Testis (tissue), 2 donors: ENCODE results near the gene ACOX3.

Experiments
- POLR2A ChIP-seq: fragments of 450-650 bp; IDR thresholded peaks from one replicate; pipeline ENCODE4 v1.6.1; 2017; ENCODE audit warnings: antibody characterized with exemption, mild to moderate bottlenecking, moderate library complexity
- TF ChIP-seq, protein P1 (sequence below), 3 experiments: fragments of 450-650 bp in 2 of 3; fragments of 200-600 bp in 1 of 3; sonication (generic) in 1 of 3; IDR thresholded peaks; one replicate each; pipeline ENCODE4 v1.5.1; 2016 to 2019; ENCODE audit warnings: antibody characterized with exemption in 3 of 3, mild to moderate bottlenecking in 2 of 3, moderate library complexity in 1 of 3

DNA sequence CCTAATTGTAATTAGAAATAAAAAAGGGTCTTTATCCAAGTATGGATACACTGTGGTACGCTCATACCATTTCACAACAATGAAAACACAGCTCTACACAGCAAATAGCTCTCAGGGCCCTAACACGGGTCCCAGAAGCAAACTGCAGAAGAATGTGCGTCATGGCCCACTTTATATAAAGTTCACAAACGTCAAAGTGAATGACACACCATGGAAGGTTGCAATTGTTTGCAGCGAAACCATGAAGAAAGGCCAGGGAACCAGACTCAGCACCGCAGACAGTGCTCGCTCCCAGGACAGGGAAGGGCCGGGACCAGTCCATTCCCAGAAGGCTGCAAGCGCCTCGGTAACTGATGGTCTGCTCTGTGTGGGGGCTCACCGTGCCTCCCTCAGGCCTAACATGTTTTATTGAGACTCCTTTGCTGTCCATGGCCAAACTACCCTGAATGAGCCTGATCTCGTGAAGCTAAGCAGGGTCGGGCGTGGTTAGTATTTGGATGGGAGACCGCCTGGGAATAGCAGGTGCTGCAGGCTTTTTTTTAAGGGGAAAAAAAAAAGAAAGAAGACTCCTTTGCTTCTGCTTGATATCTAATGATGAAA lies 47.8 kb downstream of the ACOX3 start:
- TF ChIP-seq, protein P1, sequence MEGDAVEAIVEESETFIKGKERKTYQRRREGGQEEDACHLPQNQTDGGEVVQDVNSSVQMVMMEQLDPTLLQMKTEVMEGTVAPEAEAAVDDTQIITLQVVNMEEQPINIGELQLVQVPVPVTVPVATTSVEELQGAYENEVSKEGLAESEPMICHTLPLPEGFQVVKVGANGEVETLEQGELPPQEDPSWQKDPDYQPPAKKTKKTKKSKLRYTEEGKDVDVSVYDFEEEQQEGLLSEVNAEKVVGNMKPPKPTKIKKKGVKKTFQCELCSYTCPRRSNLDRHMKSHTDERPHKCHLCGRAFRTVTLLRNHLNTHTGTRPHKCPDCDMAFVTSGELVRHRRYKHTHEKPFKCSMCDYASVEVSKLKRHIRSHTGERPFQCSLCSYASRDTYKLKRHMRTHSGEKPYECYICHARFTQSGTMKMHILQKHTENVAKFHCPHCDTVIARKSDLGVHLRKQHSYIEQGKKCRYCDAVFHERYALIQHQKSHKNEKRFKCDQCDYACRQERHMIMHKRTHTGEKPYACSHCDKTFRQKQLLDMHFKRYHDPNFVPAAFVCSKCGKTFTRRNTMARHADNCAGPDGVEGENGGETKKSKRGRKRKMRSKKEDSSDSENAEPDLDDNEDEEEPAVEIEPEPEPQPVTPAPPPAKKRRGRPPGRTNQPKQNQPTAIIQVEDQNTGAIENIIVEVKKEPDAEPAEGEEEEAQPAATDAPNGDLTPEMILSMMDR (IDR thresholded peaks at IDR 0.05), result no peak
- TF ChIP-seq POLR2A, result no peak
